Mononuclear cell (primary cell): ENCODE data around the gene PCCA. TPM values are rescaled to one million over a fixed set of nuclear protein-coding genes. Genes with fewer than 3 reads are reported as not detected.
"Not testable (repeated sequence)": the region's sequence is repeated elsewhere in the genome, so short reads cannot be mapped to it uniquely, and the experiment has no call there.

ENCODE experiments used
- H3K27me3 ChIP-seq: 2 replicates; pipeline ENCODE4 v1.6.0; 2011; ENCODE audit warnings: low read length, control low read depth; ENCODE audit not compliant: insufficient read depth
- H3K4me1 ChIP-seq: 2 replicates; pipeline ENCODE4 v1.5.1; 2011; ENCODE audit warnings: mild to moderate bottlenecking, low read length, control low read depth; ENCODE audit not compliant: insufficient read depth
- H3K4me3 ChIP-seq: 2 replicates; pipeline ENCODE4 v1.5.1; 2011; ENCODE audit warnings: mild to moderate bottlenecking, low read length, moderate library complexity
- H3K9me3 ChIP-seq: 2 replicates; pipeline ENCODE4 v1.5.1; 2011; ENCODE audit warnings: low read depth, mild to moderate bottlenecking, control low read depth, low read length
- total RNA-seq: library from RNA; depleted of rRNA; stranded (reverse); fragments of >200 nt; gene quantifications from one replicate; pipeline ENCODE4 v1.2.3, GENCODE V29; 2012

Gene PCCA
- total RNA-seq, 1 donor = 7.9 TPM

- no peaks in the 10 kb centered on the region for H3K9me3 ChIP-seq
- no peaks in the 10 kb centered on the region for H3K27me3 ChIP-seq
- H3K4me3 ChIP-seq = no peak overlapping the region
- no peaks in the 10 kb centered on the region for H3K4me1 ChIP-seq
These were observed 433.9 kb downstream of the PCCA start for GRCh38 chr13:100522618-100523309.

- Histone ChIP-seq H3K27me3 (no peaks in the 10 kb centered on the region), H3K9me3 (no peaks in the 10 kb centered on the region), H3K4me1 (no peaks in the 10 kb centered on the region), H3K4me3 (no peak overlapping the region)
These were observed 434.5 kb downstream of the PCCA start for GRCh38 chr13:100523411-100523810.

- H3K4me3 ChIP-seq = no peak overlapping the region
- no peaks in the 10 kb centered on the region for H3K27me3 ChIP-seq
- H3K9me3 ChIP-seq = no peaks in the 10 kb centered on the region
- H3K4me1 ChIP-seq = no peaks in the 10 kb centered on the region
These were observed 435.1 kb downstream of the PCCA start for GRCh38 chr13:100523981-100524386.

- not testable (repeated sequence) for H3K4me3 ChIP-seq, H3K9me3 ChIP-seq, H3K27me3 ChIP-seq, H3K4me1 ChIP-seq
These were observed 435.8 kb downstream of the PCCA start for GRCh38 chr13:100524688-100525087.

GRCh38 chr13:100525453-100526317 is 436.8 kb downstream of the PCCA start:
- Histone ChIP-seq H3K4me3 (no peak overlapping the region), H3K4me1 (no peaks in the 10 kb centered on the region), H3K9me3 (no peaks in the 10 kb centered on the region)

GRCh38 chr13:100526318-100527000 is 437.6 kb downstream of the PCCA start:
- Histone ChIP-seq H3K4me3 (no peak overlapping the region), H3K27me3 (no peaks in the 10 kb centered on the region), H3K4me1 (no peaks in the 10 kb centered on the region), H3K9me3 (no peaks in the 10 kb centered on the region)

More at GRCh38 chr13:100525453-100526317, 436.8 kb downstream of the PCCA start:
- H3K27me3 ChIP-seq = no peaks in the 10 kb centered on the region

GRCh38 chr13:100527644-100528043 is 438.8 kb downstream of the PCCA start:
- no peaks in the 10 kb centered on the region for H3K4me1 ChIP-seq
- no peaks in the 10 kb centered on the region for H3K9me3 ChIP-seq
- H3K27me3 ChIP-seq = no peaks in the 10 kb centered on the region
- H3K4me3 ChIP-seq = no peak overlapping the region

- Histone ChIP-seq H3K4me3 (no peak overlapping the region), H3K9me3 (no peaks in the 10 kb centered on the region), H3K27me3 (no peaks in the 10 kb centered on the region), H3K4me1 (no peaks in the 10 kb centered on the region)
These were observed 439.5 kb downstream of the PCCA start for GRCh38 chr13:100528353-100528752.

- H3K4me3 ChIP-seq = no peak overlapping the region
- H3K4me1 ChIP-seq = no peaks in the 10 kb centered on the region
- no peaks in the 10 kb centered on the region for H3K27me3 ChIP-seq
- H3K9me3 ChIP-seq = no peaks in the 10 kb centered on the region
These were observed 439.9 kb downstream of the PCCA start for GRCh38 chr13:100528820-100529219.

GRCh38 chr13:100529666-100530377 is 440.9 kb downstream of the PCCA start:
- H3K4me3 ChIP-seq = no peak overlapping the region
- no peaks in the 10 kb centered on the region for H3K4me1 ChIP-seq
- H3K27me3 ChIP-seq = no peaks in the 10 kb centered on the region
- H3K9me3 ChIP-seq = no peaks in the 10 kb centered on the region

- no peaks in the 10 kb centered on the region for H3K9me3 ChIP-seq
- no peaks in the 10 kb centered on the region for H3K4me1 ChIP-seq
- no peak overlapping the region for H3K4me3 ChIP-seq
These were observed 441.8 kb downstream of the PCCA start for GRCh38 chr13:100530671-100531213.

GRCh38 chr13:100532090-100532766 is 443.3 kb downstream of the PCCA start:
- H3K4me1 ChIP-seq = no peaks in the 10 kb centered on the region
- H3K4me3 ChIP-seq = no peak overlapping the region
- H3K27me3 ChIP-seq = no peaks in the 10 kb centered on the region
- no peaks in the 10 kb centered on the region for H3K9me3 ChIP-seq

More at GRCh38 chr13:100530671-100531213, 441.8 kb downstream of the PCCA start:
- H3K27me3 ChIP-seq = no peaks in the 10 kb centered on the region

GRCh38 chr13:100532836-100533435 is 444.0 kb downstream of the PCCA start:
- H3K27me3 ChIP-seq = no peaks in the 10 kb centered on the region
- no peaks in the 10 kb centered on the region for H3K9me3 ChIP-seq
- no peaks in the 10 kb centered on the region for H3K4me1 ChIP-seq
- H3K4me3 ChIP-seq = no peak overlapping the region

- no peak overlapping the region for H3K4me3 ChIP-seq
- no peaks in the 10 kb centered on the region for H3K4me1 ChIP-seq
- H3K27me3 ChIP-seq = no peaks in the 10 kb centered on the region
- no peaks in the 10 kb centered on the region for H3K9me3 ChIP-seq
These were observed 444.7 kb downstream of the PCCA start for GRCh38 chr13:100533588-100534041.
